Measurements from ENCODE around the gene PREP. TPM values are rescaled to one million over a fixed set of nuclear protein-coding genes. Genes with fewer than 3 reads are reported as not detected.

PREP gene
- total and polyA plus RNA-seq, 2 experiments from 2014 or later = 27.2 to 30.3 TPM

DNA sequence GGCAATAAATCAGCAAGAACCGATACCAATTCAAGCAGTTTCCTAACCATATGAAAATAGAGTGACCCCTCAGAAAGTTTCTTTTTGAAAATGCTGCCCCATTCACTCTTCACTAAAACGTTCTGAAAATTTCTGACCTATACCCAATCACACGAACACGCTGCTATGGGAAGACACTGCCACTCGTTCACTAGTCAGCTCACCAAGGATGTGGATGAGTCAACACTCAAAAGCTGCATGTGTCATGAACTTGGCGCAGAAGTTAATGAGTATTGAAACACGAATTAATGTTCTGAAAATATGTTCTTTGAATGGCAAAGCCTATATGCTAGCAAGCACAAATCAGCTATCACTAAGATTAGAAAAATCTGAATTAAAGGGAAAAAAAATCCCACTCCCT, 84.2 kb downstream of the PREP start:
- H3K4me3 ChIP-seq = no peak overlapping the region
- H2AFZ ChIP-seq = no peak overlapping the region
- no peak overlapping the region for H3K4me2 ChIP-seq
- TF ChIP-seq EZH2phosphoT487 (IDR thresholded peaks at IDR 0.05; ENCODE audit: low read depth, severe bottlenecking, unreplicated experiment) (no peak), EZH2 (IDR thresholded peaks at IDR 0.05; ENCODE audit: borderline replicate concordance) (no peak)
- no peaks in the 10 kb centered on the region for H3K27me3 ChIP-seq
- no peaks in the 10 kb centered on the region for H3K36me3 ChIP-seq (replicated peaks; ENCODE audit: insufficient read depth, low read depth)
- DNase-seq (ENCODE audit: low spot score) = no peak
- H3K79me2 ChIP-seq = no peaks in the 10 kb centered on the region
- no peak overlapping the region for H3K27ac ChIP-seq
- 86% methylated on average over 7 of the region's 7 CpGs for WGBS (ENCODE audit: low lambda C conversion rate, missing lambda C conversion rate)
- H4K20me1 ChIP-seq (ENCODE audit: insufficient read depth, poor library complexity, severe bottlenecking) = no peaks in the 10 kb centered on the region
- no peaks in the 10 kb centered on the region for H3K9me3 ChIP-seq (ENCODE audit: low read depth)
- H3K9me2 ChIP-seq (replicated peaks; ENCODE audit: insufficient read depth) = no peaks in the 10 kb centered on the region
- H3K4me1 ChIP-seq (ENCODE audit: insufficient read depth) = no peaks in the 10 kb centered on the region

DNA sequence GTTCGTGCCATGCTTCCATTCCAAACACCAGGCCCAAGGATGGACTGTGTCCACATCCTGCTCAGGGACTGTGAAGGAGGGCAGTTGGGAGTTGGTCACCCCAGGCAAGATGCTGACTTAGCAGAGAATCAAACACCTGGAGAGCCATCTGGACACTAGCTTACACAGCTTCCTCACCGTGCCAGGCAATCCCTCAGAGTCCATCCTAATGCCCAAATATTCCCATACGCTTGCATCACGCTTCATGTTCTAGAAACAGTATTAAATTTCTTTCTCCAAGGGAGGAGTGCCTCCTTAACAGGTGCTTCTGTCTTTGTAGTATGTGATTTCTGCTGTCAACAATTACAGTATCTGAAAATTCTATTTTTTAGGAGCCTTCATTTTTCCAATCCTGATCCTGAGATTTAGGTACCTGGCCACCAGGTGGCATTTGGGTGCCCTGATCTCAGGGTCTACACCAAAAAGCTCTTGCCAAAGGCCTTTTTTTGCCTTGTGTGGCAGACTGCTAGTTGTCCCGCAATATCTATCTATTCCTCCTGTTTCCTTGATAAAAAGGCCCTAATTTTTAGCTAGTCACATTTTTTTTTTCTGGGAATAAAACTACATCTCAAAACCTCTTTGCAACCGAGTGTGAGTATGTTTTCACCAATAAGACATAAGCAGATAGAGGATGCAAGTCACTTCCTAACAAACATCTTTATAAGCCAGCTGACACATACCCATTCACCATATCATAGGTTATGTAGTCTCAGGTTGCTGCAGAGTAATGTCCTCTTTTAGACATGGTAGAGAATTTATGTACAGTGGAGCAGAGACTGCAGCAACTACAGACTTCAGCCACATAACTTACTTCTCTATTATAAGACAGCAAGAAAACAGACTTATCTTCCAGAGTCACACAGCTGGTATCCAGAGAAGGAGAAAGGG, 85.0 kb downstream of the PREP start:
- Histone ChIP-seq H2AFZ (no peak overlapping the region), H3K9me3 (ENCODE audit: low read depth) (no peaks in the 10 kb centered on the region), H3K4me2 (no peak overlapping the region), H3K9me2 (replicated peaks; ENCODE audit: insufficient read depth) (no peaks in the 10 kb centered on the region), H3K4me1 (ENCODE audit: insufficient read depth) (no peaks in the 10 kb centered on the region), H3K4me3 (no peak overlapping the region), H3K79me2 (no peaks in the 10 kb centered on the region), H3K36me3 (replicated peaks; ENCODE audit: insufficient read depth, low read depth) (no peaks in the 10 kb centered on the region), H4K20me1 (ENCODE audit: insufficient read depth, poor library complexity, severe bottlenecking) (no peaks in the 10 kb centered on the region), H3K27ac (no peak overlapping the region), H3K27me3 (no peaks in the 10 kb centered on the region)
- TF ChIP-seq EZH2 (IDR thresholded peaks at IDR 0.05; ENCODE audit: borderline replicate concordance) (no peak), CTCF (IDR thresholded peaks at IDR 0.05; ENCODE audit: poor library complexity) (peak; percentile 28)
- WGBS (ENCODE audit: low lambda C conversion rate, missing lambda C conversion rate) = 95% methylated on average over 6 of the region's 6 CpGs
- DNase-seq (ENCODE audit: low spot score) = no peak

- Histone ChIP-seq H3K9me2 (replicated peaks; ENCODE audit: insufficient read depth) (no peaks in the 10 kb centered on the region), H3K27me3 (no peaks in the 10 kb centered on the region), H3K4me3 (no peak overlapping the region), H2AFZ (no peak overlapping the region), H3K9me3 (ENCODE audit: low read depth) (no peaks in the 10 kb centered on the region), H3K27ac (no peak overlapping the region), H3K36me3 (replicated peaks; ENCODE audit: insufficient read depth, low read depth) (no peaks in the 10 kb centered on the region), H3K4me1 (ENCODE audit: insufficient read depth) (no peaks in the 10 kb centered on the region), H4K20me1 (ENCODE audit: insufficient read depth, poor library complexity, severe bottlenecking) (no peaks in the 10 kb centered on the region), H3K79me2 (no peaks in the 10 kb centered on the region), H3K4me2 (no peak overlapping the region)
- no peak for TF ChIP-seq EZH2phosphoT487 (IDR thresholded peaks at IDR 0.05; ENCODE audit: low read depth, severe bottlenecking, unreplicated experiment)
- TF ChIP-seq EZH2 (IDR thresholded peaks at IDR 0.05; ENCODE audit: borderline replicate concordance) = no peak
- TF ChIP-seq CTCF (IDR thresholded peaks at IDR 0.05; ENCODE audit: poor library complexity) = no peak
- 78% methylated on average over 4 of the region's 4 CpGs for WGBS (ENCODE audit: low lambda C conversion rate, missing lambda C conversion rate)
- no peak for DNase-seq (ENCODE audit: low spot score)
These were observed 89.7 kb downstream of the PREP start for GRCh38 chr6:105313211-105313610.

- 80% methylated on average over 3 of the region's 3 CpGs for WGBS (ENCODE audit: low lambda C conversion rate, missing lambda C conversion rate)
- Histone ChIP-seq H3K4me3 (no peak overlapping the region), H4K20me1 (ENCODE audit: insufficient read depth, poor library complexity, severe bottlenecking) (no peaks in the 10 kb centered on the region), H3K79me2 (no peaks in the 10 kb centered on the region), H3K27me3 (no peaks in the 10 kb centered on the region), H3K9me3 (ENCODE audit: low read depth) (no peaks in the 10 kb centered on the region), H3K9me2 (replicated peaks; ENCODE audit: insufficient read depth) (no peaks in the 10 kb centered on the region), H3K4me2 (no peak overlapping the region), H3K4me1 (ENCODE audit: insufficient read depth) (no peaks in the 10 kb centered on the region), H2AFZ (no peak overlapping the region), H3K36me3 (replicated peaks; ENCODE audit: insufficient read depth, low read depth) (no peaks in the 10 kb centered on the region), H3K27ac (no peak overlapping the region)
- TF ChIP-seq CTCF (IDR thresholded peaks at IDR 0.05; ENCODE audit: poor library complexity) (no peak), EZH2phosphoT487 (IDR thresholded peaks at IDR 0.05; ENCODE audit: low read depth, severe bottlenecking, unreplicated experiment) (no peak), EZH2 (IDR thresholded peaks at IDR 0.05; ENCODE audit: borderline replicate concordance) (no peak)
- DNase-seq (ENCODE audit: low spot score) = no peak
These were observed 91.9 kb downstream of the PREP start for GRCh38 chr6:105310947-105311346.
